Lower lobe of right lung (tissue), 2 donors: Measurements from ENCODE around the gene NCKAP1. TPM values are rescaled to one million over a fixed set of nuclear protein-coding genes. Genes with fewer than 3 reads are reported as not detected.

Source experiments
- ATAC-seq, 2 donors: fragments of 200-7000 bp; cut with Tn5 transposase; one replicate each; pipeline ENCODE4 v1.9.1; 2020 to 2022; ENCODE audit warnings: mild to moderate bottlenecking in 2 of 2, moderate library complexity in 2 of 2
- DNase-seq: peaks from one replicate; pipeline ENCODE4 v3.0.0-alpha.2; 2020
- H3K27ac ChIP-seq: fragments of 200-600 bp; one replicate; pipeline ENCODE4 v1.8.0; 2022
- H3K27me3 ChIP-seq: fragments of 200-600 bp; one replicate; pipeline ENCODE4 v1.8.0; 2022; ENCODE audit warnings: low read depth
- H3K36me3 ChIP-seq: fragments of 200-600 bp; one replicate; pipeline ENCODE4 v1.8.0; 2022; ENCODE audit warnings: mild to moderate bottlenecking
- H3K4me1 ChIP-seq: fragments of 200-600 bp; one replicate; pipeline ENCODE4 v1.8.0; 2022
- H3K4me3 ChIP-seq: fragments of 200-600 bp; one replicate; pipeline ENCODE4 v1.8.0; 2022; ENCODE audit warnings: mild to moderate bottlenecking
- H3K9me3 ChIP-seq: fragments of 200-600 bp; one replicate; pipeline ENCODE4 v1.8.0; 2022
- CTCF ChIP-seq: fragments of 200-600 bp; IDR thresholded peaks from one replicate; pipeline ENCODE4 v1.8.0; 2022; ENCODE audit warnings: antibody characterized with exemption, mild to moderate bottlenecking
- intact Hi-C: fragments of 100-400 bp; cut with DNase I; formaldehyde crosslinking; loops from one replicate; pipeline ENCODE4 v1.11.0; 2022
- total RNA-seq: library from RNA; stranded (reverse); fragmentation: NEBNext Ultra II Directional; extraction: Animal tissue kit (Norgen Biotek cat#: 25700); gene quantifications from one replicate; pipeline ENCODE4 v1.2.1, GENCODE V29; 2021
- donor health status: DM: no; HTN: yes; CAD: no; lungs with severe emphysema.

NCKAP1 gene
- total RNA-seq, 1 donor from 2014 or later = 96.8 TPM

DNA sequence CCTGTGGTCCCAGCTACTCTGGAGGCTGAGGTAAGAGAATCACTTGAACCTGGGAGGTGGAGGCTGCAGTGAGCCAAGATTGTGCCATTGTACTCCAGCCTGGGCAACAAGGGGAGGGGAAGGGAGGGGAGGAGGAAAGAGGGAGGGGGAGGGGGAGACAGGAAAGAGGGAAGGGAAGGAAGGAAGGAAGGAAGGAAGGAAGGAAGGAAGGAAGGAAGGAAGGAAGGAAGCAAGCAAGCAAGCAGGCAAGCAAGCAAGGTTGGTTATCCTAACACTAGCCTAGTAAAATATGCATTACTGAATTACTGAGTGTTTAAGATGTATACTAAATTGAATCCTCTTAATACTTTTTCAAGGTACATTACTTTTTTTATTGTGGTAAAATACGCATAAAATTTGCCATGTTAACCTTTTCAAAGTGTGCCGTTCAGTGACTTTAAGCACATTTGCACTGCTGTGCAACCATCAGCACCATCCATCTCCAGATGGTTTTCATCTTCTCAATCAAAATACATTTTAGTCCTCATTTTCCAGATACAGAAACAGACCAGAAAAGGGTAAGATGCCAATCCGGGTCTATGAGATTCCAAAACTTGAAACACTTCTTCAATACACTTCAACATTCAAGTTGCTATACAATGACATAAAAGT, 28.9 kb downstream of the NCKAP1 start:
- H3K4me3 ChIP-seq = no peak overlapping the region
- no peak for TF ChIP-seq CTCF
- peaks cover 9% of the 10 kb centered on the region for H3K4me1 ChIP-seq
- no peaks in the 10 kb centered on the region for H3K9me3 ChIP-seq
- no peaks in the 10 kb centered on the region for H3K27me3 ChIP-seq
- ATAC-seq = no peak
- DNase-seq = no peak
- no peaks in the 10 kb centered on the region for H3K36me3 ChIP-seq
- H3K27ac ChIP-seq = no peak overlapping the region
- intact Hi-C loops = no loop called here

- H3K27ac ChIP-seq = no peak overlapping the region
- no peak overlapping the region for H3K4me3 ChIP-seq
- H3K27me3 ChIP-seq = no peaks in the 10 kb centered on the region
- TF ChIP-seq CTCF = no peak
- intact Hi-C loops = no loop called here
- ATAC-seq = no peak
- H3K9me3 ChIP-seq = no peaks in the 10 kb centered on the region
- peaks cover 33% of the 10 kb centered on the region for H3K36me3 ChIP-seq
- no peaks in the 10 kb centered on the region for H3K4me1 ChIP-seq
- no peak for DNase-seq
These were observed 36.3 kb downstream of the NCKAP1 start for GRCh38 chr2:183001948-183002347.

DNA sequence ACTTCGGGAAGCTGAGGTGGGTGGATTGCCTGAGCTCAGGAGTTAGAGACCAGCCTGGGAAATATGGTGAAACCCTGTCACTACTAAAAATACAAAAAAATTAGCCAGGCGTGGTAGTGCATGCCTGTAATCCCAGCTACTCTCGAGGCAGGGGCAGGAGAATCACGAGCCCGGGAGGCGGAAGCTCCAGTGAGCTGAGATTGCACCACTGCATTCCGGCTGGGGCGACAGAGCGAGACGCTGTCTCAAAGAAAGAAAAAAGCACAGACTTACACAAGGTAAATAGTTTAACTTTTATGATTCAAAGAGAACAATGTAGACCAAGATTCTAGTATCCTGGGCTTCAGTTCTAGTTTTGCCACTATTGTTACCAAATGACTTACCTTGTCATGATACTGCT, 37.4 kb downstream of the NCKAP1 start:
- DNase-seq = no peak
- intact Hi-C loops = no loop called here
- ATAC-seq = no peak
- Histone ChIP-seq H3K27ac (no peak overlapping the region), H3K27me3 (no peaks in the 10 kb centered on the region), H3K36me3 (peaks cover 44% of the 10 kb centered on the region), H3K4me1 (no peaks in the 10 kb centered on the region), H3K9me3 (no peaks in the 10 kb centered on the region), H3K4me3 (no peak overlapping the region)
- no peak for TF ChIP-seq CTCF

DNA sequence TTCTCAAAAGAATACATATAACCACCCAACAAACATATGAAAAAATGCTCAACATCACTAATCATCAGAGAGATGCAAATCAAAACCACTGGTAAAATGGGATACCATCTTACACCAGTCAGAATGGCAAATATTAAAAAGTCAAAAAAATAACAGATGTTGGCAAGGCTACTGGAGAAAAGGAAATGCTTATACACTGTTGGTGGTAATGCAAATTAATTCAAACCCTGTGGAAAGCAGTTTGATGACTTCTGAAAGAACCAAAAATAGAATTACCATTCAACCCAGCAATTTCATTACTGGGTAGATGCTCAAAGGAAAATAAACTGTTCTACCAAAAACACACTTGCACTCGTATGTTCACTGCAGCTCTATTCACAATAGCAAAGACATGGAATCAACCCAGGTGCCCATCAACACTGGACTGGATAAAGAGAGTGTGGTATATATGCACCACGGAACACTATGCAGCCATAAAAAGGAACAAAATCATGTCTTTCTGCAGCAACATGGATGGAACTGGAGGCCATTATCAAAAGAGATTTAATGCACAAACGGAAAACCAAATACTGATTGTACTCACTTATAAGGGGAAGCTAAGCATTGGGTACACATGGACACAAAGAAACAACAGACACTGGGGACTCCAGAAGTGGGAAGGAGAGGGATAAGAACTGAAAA, 38.8 kb downstream of the NCKAP1 start:
- H3K4me1 ChIP-seq = no peaks in the 10 kb centered on the region
- peaks cover 56% of the 10 kb centered on the region for H3K36me3 ChIP-seq
- ATAC-seq (no peak), DNase-seq (no peak)
- H3K27ac ChIP-seq = no peak overlapping the region
- TF ChIP-seq CTCF = no peak
- no peaks in the 10 kb centered on the region for H3K9me3 ChIP-seq
- H3K27me3 ChIP-seq = no peaks in the 10 kb centered on the region
- intact Hi-C loops = no loop called here
- no peak overlapping the region for H3K4me3 ChIP-seq

DNA sequence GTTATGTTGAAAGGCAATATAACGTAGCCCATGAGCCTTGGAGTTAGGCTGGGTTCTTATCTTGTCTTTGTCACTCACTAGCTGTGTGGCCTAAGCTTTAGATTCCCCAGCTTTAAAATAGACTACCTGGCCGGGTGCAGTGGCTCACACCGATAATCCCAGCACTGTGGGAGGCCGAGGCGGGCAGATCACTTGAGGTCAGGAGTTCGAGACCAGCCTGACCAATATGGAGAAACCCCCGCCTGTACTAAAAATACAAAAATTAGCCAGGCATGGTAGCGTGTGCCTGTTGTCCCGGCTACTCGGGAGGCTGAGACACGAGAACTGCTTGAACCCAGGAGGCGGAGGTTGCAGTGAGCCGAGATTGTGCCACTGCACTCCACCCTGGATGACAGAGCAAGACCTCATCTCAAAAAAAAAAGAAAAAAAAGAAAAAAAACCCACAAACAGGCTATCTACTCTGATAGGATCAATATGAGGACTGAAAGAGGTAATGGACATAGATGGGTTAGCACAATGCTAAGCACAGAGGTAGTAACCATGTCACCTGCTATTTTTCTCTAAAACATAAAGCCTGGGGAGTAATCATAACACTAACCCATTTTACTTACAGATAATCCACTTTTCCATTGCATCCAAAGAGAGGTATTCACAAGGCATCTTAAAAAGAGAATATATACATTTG, 43.9 kb downstream of the NCKAP1 start:
- peaks cover 70% of the 10 kb centered on the region for H3K36me3 ChIP-seq

More for the DNA sequence above, 43.9 kb downstream of the NCKAP1 start:
- Histone ChIP-seq H3K9me3 (no peaks in the 10 kb centered on the region), H3K27ac (no peak overlapping the region), H3K4me3 (no peak overlapping the region), H3K4me1 (no peaks in the 10 kb centered on the region), H3K27me3 (no peaks in the 10 kb centered on the region)
- TF ChIP-seq CTCF = no peak
- no peak for DNase-seq
- intact Hi-C loops = no loop called here
- ATAC-seq = no peak
